Astrocyte of the spinal cord (primary cell): ENCODE results near the gene TRHDE.
"Not testable (repeated sequence)": the region's sequence is repeated elsewhere in the genome, so short reads cannot be mapped to it uniquely, and the experiment has no call there.

Experiments used
- DNase-seq: peaks from one replicate; pipeline ENCODE4 v3.0.0; 2011; ENCODE audit warnings: low read depth, low spot score
- H3K4me3 ChIP-seq: 2 replicates; pipeline ENCODE4 v1.5.1; 2011; ENCODE audit warnings: low read depth, mild to moderate bottlenecking, low read length, moderate library complexity
- in situ Hi-C: cut with HindIII; loops from 2 replicates; pipeline ENCODE4 v1.10.0; 2017; ENCODE audit warnings: low sequenced_read_pairs
- TF ChIP-seq, protein P1 (sequence below): IDR thresholded peaks from 2 replicates; pipeline ENCODE4 v1.5.1; 2012; ENCODE audit warnings: low read depth, mild to moderate bottlenecking, low read length, inconsistent platforms

The TRHDE gene

DNA sequence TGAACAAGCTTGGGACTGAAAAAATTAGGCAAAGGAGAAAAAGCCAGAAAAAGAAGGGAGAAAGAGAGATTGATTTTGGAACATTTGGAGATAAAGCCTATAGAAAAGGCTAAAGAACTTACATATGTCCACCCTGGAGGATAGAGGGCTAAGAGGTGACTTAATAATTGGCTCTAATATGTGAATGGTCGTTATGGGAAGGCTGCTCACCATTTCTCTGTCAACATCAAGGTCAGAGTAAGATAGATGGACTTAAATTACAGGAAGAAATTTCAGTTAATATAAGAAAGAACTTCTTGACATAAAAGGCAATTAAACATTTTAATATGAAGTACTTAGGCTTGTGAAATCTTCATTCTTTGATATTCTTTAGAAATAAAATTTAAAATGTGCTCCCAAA, 238.6 kb downstream of the TRHDE start:
- no peak for DNase-seq
- in situ Hi-C loops: no loop called here
- no peak overlapping the region for H3K4me3 ChIP-seq
- TF ChIP-seq, protein P1, sequence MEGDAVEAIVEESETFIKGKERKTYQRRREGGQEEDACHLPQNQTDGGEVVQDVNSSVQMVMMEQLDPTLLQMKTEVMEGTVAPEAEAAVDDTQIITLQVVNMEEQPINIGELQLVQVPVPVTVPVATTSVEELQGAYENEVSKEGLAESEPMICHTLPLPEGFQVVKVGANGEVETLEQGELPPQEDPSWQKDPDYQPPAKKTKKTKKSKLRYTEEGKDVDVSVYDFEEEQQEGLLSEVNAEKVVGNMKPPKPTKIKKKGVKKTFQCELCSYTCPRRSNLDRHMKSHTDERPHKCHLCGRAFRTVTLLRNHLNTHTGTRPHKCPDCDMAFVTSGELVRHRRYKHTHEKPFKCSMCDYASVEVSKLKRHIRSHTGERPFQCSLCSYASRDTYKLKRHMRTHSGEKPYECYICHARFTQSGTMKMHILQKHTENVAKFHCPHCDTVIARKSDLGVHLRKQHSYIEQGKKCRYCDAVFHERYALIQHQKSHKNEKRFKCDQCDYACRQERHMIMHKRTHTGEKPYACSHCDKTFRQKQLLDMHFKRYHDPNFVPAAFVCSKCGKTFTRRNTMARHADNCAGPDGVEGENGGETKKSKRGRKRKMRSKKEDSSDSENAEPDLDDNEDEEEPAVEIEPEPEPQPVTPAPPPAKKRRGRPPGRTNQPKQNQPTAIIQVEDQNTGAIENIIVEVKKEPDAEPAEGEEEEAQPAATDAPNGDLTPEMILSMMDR: no peak

DNA sequence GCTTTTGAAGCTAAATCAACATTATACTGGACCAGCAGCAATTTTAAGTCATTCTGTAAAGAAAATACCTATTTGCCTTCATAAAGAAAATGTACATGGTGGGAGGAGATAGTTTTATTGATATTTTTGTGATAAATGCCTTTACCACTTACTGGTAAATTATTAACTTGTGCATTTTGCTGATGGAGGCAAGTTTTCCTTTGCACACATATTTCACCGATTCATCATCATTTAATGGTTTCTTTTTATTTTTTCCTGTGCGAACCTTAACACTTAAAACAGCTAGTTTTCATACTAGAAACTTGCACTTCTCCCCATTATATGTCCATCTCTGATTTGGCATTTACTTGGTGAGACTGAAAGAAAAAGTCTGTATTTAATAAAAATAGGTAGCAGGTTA, 239.3 kb downstream of the TRHDE start:
- TF ChIP-seq, protein P1: no peak
- DNase-seq: no peak
- in situ Hi-C loops: no loop called here
- H3K4me3 ChIP-seq: no peak overlapping the region

DNA sequence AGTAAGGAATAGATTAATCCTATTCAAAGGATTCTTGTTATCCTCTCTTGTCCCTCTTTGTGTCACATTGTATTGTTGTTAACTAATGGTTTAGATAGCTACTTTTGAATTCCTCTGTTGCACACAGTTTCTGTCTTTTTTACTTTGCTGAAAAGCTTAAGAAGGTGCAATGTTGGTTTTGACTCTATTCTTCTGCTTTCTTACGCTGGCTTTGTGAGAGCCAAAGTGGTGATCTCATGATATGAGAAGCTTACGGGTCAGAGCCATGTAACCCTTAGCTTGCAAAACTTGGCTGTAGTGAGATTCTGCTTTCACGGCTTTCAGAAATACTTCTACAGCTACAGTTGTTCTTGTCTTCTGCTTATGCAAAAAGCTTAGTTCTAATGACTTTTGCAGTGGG, 239.7 kb downstream of the TRHDE start:
- TF ChIP-seq, protein P1: no peak
- DNase-seq: peak; percentile 86
- no peak overlapping the region for H3K4me3 ChIP-seq
- in situ Hi-C loops: no loop called here

DNA sequence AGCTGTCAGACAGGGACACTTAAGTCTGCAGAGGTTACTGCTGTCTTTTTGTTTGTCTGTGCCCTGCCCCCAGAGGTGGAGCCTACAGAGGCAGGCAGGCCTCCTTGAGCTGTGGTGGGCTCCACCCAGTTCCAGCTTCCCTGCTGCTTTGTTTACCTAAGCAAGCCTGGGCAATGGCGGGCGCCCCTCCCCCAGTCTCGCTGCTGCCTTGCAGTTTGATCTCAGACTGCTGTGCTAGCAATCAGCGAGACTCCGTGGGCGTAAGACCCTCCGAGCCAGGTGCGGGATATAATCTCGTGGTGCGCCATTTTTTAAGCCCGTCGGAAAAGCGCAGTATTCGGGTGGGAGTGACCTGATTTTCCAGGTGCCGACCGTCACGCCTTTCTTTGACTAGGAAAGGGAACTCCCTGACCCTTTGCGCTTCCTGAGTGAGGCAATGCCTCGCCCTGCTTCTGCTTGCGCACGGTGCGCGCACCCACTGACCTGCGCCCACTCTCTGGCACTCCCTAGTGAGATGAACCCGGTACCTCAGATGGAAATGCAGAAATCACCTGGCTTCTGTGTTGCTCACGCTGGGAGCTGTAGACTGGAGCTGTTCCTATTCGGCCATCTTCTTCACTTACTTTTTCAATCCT, 248.0 kb downstream of the TRHDE start:
- in situ Hi-C loops: not testable (repeated sequence)

DNA sequence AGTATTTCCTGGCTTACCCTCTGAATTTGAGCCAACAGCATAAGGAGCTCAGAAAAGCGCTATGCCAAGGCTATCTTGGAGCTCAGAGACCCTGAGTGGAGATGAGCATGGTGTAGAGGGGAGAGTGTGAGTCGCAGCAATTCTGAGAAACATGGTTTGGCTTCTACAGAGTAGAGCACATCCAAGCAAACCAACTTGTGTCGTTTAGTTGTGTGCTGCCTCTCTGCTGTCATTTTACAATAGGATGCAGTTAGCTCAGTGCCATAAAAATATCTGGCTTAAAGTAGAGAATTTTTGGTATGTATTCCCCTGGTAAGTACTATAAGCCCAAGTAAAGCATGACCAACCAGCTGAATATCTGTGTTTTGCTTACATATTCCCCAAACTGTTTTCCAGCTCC, 249.2 kb downstream of the TRHDE start:
- TF ChIP-seq, protein P1: no peak
- no peak for DNase-seq
- no peak overlapping the region for H3K4me3 ChIP-seq
- in situ Hi-C loops: no loop called here

More for the DNA sequence above, 248.0 kb downstream of the TRHDE start:
- H3K4me3 ChIP-seq, DNase-seq: not testable (repeated sequence)

DNA sequence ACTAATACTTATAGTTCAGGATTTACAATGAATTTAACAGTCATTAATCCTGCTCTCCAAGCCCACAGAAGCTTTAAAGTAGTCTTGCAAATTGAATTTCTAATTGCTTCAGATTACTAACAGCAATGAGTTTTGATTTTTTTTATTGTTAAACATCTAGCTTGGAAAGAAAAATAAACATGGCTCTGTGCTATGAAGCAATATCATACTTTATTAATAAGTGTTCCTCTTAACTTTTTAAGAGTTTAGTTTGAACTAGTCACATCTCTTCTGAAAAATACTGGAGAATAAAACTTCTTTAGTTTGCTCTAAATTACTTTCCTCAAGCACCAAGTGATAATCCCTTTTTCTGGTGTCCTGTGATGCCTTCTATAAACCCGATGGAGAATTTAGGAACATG, 250.2 kb downstream of the TRHDE start:
- DNase-seq: no peak
- in situ Hi-C loops: no loop called here
- H3K4me3 ChIP-seq: no peak overlapping the region
- TF ChIP-seq, protein P1: no peak

DNA sequence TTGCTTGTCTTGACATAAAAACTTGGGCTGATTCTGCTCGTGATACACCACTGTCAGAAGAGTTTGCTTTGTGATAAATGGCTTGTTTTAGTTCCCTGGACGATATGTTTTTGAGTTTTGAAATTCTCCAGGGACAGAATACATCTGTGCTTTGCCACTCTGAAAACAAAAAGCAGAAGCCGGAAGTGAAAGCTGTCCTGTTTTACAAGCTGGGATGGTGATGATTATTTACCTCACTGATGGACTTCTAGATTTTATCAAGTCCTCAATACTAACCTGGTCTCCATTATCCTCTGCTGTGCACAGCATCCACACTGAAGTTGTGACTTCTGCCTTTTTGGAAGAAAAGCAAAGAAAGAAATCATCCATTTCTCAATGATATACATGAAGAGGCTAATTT, 251.6 kb downstream of the TRHDE start:
- TF ChIP-seq, protein P1: no peak
- H3K4me3 ChIP-seq: no peak overlapping the region
- in situ Hi-C loops: no loop called here
- no peak for DNase-seq
